ENCODE results near the gene NR5A1. TPM values are rescaled to one million over a fixed set of nuclear protein-coding genes. Genes with fewer than 3 reads are reported as not detected.

The NR5A1 gene
- total and polyA plus RNA-seq, 2 experiments from 2014 or later: 0.21 TPM; not detected in 1

DNA sequence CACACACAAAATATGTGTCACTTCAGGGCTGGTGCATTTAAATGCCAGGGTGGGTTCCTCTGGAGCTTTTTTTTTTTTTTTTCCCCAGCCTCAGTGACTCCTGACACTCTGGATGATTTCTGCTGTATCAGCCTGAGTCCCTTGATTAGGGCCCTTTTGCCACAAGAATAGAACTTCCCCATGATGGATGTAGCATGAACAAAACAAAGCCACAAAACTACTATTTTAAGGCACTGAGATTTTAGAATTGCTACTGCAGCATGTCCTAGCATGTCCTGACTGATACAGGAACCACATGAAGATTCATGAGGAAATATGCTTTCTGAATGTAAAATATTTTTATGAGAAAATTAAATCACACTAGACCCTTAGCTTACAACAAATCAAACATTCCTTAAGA, 70.9 kb downstream of the NR5A1 start (continued):
- TF ChIP-seq, protein P1, sequence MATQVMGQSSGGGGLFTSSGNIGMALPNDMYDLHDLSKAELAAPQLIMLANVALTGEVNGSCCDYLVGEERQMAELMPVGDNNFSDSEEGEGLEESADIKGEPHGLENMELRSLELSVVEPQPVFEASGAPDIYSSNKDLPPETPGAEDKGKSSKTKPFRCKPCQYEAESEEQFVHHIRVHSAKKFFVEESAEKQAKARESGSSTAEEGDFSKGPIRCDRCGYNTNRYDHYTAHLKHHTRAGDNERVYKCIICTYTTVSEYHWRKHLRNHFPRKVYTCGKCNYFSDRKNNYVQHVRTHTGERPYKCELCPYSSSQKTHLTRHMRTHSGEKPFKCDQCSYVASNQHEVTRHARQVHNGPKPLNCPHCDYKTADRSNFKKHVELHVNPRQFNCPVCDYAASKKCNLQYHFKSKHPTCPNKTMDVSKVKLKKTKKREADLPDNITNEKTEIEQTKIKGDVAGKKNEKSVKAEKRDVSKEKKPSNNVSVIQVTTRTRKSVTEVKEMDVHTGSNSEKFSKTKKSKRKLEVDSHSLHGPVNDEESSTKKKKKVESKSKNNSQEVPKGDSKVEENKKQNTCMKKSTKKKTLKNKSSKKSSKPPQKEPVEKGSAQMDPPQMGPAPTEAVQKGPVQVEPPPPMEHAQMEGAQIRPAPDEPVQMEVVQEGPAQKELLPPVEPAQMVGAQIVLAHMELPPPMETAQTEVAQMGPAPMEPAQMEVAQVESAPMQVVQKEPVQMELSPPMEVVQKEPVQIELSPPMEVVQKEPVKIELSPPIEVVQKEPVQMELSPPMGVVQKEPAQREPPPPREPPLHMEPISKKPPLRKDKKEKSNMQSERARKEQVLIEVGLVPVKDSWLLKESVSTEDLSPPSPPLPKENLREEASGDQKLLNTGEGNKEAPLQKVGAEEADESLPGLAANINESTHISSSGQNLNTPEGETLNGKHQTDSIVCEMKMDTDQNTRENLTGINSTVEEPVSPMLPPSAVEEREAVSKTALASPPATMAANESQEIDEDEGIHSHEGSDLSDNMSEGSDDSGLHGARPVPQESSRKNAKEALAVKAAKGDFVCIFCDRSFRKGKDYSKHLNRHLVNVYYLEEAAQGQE (IDR thresholded peaks at IDR 0.05; ENCODE audit: unreplicated experiment): no peak
- no peak for TF ChIP-seq CTCF (conservative IDR thresholded peaks at IDR 0.05; ENCODE audit: low read depth in 2 of 2)
- no peak for TF ChIP-seq ZNF114 (CRISPR knock-in tag; IDR thresholded peaks at IDR 0.05)

Other genes starting within 250 kb of the NR5A1 start
- gene NEK6, start 249.4 kb downstream of the NR5A1 start, total RNA-seq (2014; rRNA removed; shearing (Covaris generic)): 10.4 and 11.2 TPM in 2 replicates
- gene NEK6, start 249.4 kb downstream of the NR5A1 start, polyA plus RNA-seq (2016; fragmentation: Nextera tagmentation; extraction: Ambion mirVana): 6.5 and 8.1 TPM in 2 replicates
- gene PSMB7, start 92.0 kb downstream of the NR5A1 start, total RNA-seq (2014; rRNA removed; shearing (Covaris generic)): 255 and 364 TPM in 2 replicates
- gene PSMB7, start 92.0 kb downstream of the NR5A1 start, polyA plus RNA-seq (2016; fragmentation: Nextera tagmentation; extraction: Ambion mirVana): 238 and 268 TPM in 2 replicates
- 0.45 TPM in 1 of 2 replicates, not detected in the other for gene ADGRD2, start 56.9 kb downstream of the NR5A1 start, total RNA-seq (2014; rRNA removed; shearing (Covaris generic))
- 0.78 and 0.89 TPM in 2 replicates for gene ADGRD2, start 56.9 kb downstream of the NR5A1 start, polyA plus RNA-seq (2016; fragmentation: Nextera tagmentation; extraction: Ambion mirVana)

Measured in GM23338 (cell line).